HG03095 (cell line): Measurements from ENCODE around the gene ENPP3.

ENCODE experiments used
- ATAC-seq: cut with Tn5 transposase; IDR thresholded peaks from one replicate; pipeline ENCODE4 v1.9.1; 2021; ENCODE audit warnings: moderate library complexity; ENCODE audit not compliant: unreplicated experiment

ENPP3 gene

GRCh38 chr6:131763749-131764148 lies 126.6 kb downstream of the ENPP3 start:
- ATAC-seq, result no peak

GRCh38 chr6:131764350-131764749 lies 127.2 kb downstream of the ENPP3 start:
- ATAC-seq, result no peak

GRCh38 chr6:131765081-131765803 lies 128.1 kb downstream of the ENPP3 start:
- no peak for ATAC-seq

- no peak for ATAC-seq
Observed at GRCh38 chr6:131765804-131766135, 128.7 kb downstream of the ENPP3 start.

GRCh38 chr6:131766631-131767030 lies 129.5 kb downstream of the ENPP3 start:
- ATAC-seq, result no peak

- no peak for ATAC-seq
Observed at GRCh38 chr6:131768964-131769363, 131.9 kb downstream of the ENPP3 start.

- no peak for ATAC-seq
Observed at GRCh38 chr6:131769385-131770141, 132.5 kb downstream of the ENPP3 start.

GRCh38 chr6:131770776-131771175 lies 133.7 kb downstream of the ENPP3 start:
- ATAC-seq, result no peak

- no peak for ATAC-seq
Observed at GRCh38 chr6:131773284-131773950, 136.3 kb downstream of the ENPP3 start.

GRCh38 chr6:131775886-131776285 lies 138.8 kb downstream of the ENPP3 start:
- ATAC-seq, result no peak

GRCh38 chr6:131776985-131777384 lies 139.9 kb downstream of the ENPP3 start:
- no peak for ATAC-seq

- ATAC-seq, result no peak
Observed at GRCh38 chr6:131778169-131778568, 141.1 kb downstream of the ENPP3 start.

GRCh38 chr6:131779304-131779703 lies 142.2 kb downstream of the ENPP3 start:
- ATAC-seq, result no peak

GRCh38 chr6:131780600-131780999 lies 143.5 kb downstream of the ENPP3 start:
- no peak for ATAC-seq

- no peak for ATAC-seq
Observed at GRCh38 chr6:131781687-131782086, 144.6 kb downstream of the ENPP3 start.

GRCh38 chr6:131782764-131783163 lies 145.7 kb downstream of the ENPP3 start:
- ATAC-seq, result no peak

GRCh38 chr6:131784561-131784960 lies 147.5 kb downstream of the ENPP3 start:
- no peak for ATAC-seq

GRCh38 chr6:131787079-131787478 lies 150.0 kb downstream of the ENPP3 start:
- no peak for ATAC-seq

GRCh38 chr6:131787766-131788712 lies 150.9 kb downstream of the ENPP3 start:
- no peak for ATAC-seq

- ATAC-seq, result no peak
Observed at GRCh38 chr6:131789219-131789618, 152.1 kb downstream of the ENPP3 start.

GRCh38 chr6:131791476-131791875 lies 154.4 kb downstream of the ENPP3 start:
- no peak for ATAC-seq
